ENCODE measurements around the gene RHOA.
"Not testable (repeated sequence)": the region's sequence is repeated elsewhere in the genome, so short reads cannot be mapped to it uniquely, and the experiment has no call there.

RHOA gene

GRCh38 chr3:49351521-49352011 is 60.2 kb downstream of the RHOA start:
- no peak overlapping the region for H2AK5ac ChIP-seq (ENCODE audit: low read length)
- no peak overlapping the region for H2BK5ac ChIP-seq (ENCODE audit: low read depth, low read length, poor library complexity)
- H3K23ac ChIP-seq (ENCODE audit: low read length), result no peak overlapping the region

GRCh38 chr3:49349348-49350114 is 62.2 kb downstream of the RHOA start:
- Histone ChIP-seq H3K14ac (ENCODE audit: low read length) (no peak overlapping the region), H3K27ac (ENCODE audit: low read depth, low read length) (no peak overlapping the region), H4K8ac (ENCODE audit: low read depth, low read length) (no peak overlapping the region), H4K91ac (ENCODE audit: low read depth, low read length) (no peak overlapping the region), H3K4me3 (ENCODE audit: low read depth, low read length) (no peak overlapping the region), H3K4me1 (ENCODE audit: control insufficient read depth in 1 of 2, insufficient read depth in 2 of 2, low read length in 2 of 2) (peaks cover 0 to 4% of the 10 kb centered on the region in 2 experiments), H3K4me2 (ENCODE audit: low read length) (no peak overlapping the region), H2BK5ac (ENCODE audit: low read depth, low read length, poor library complexity) (no peak overlapping the region), H2AK5ac (ENCODE audit: low read length) (no peak overlapping the region), H3K9me3 (ENCODE audit: insufficient read depth, low read depth, low read length) (no peaks in the 10 kb centered on the region), H4K12ac (ENCODE audit: low read depth, low read length) (no peak overlapping the region), H2BK12ac (ENCODE audit: low read length) (no peak overlapping the region), H3K23ac (ENCODE audit: low read length) (peak overlapping the region; percentile 43), H3K27me3 (ENCODE audit: insufficient read depth, low read length) (no peaks in the 10 kb centered on the region), H3K18ac (ENCODE audit: low read length) (no peak overlapping the region), H3K79me2 (ENCODE audit: control insufficient read depth, insufficient read depth, low read length, poor library complexity) (no peaks in the 10 kb centered on the region), H2AFZ (ENCODE audit: insufficient read depth, low read length, poor library complexity) (no peak overlapping the region), H3K9ac (ENCODE audit: low read length) (no peak overlapping the region), H3K79me1 (ENCODE audit: low read length) (no peaks in the 10 kb centered on the region), H3K36me3 (ENCODE audit: control insufficient read depth in 1 of 2, insufficient read depth in 2 of 2, low read length in 2 of 2) (no peaks in the 10 kb centered on the region), H2BK120ac (ENCODE audit: insufficient read depth, low read length, poor library complexity) (no peak overlapping the region), H3K4ac (ENCODE audit: low read depth, low read length) (no peak overlapping the region)
- DNase-seq, result no peak
- WGBS (ENCODE audit: extremely low coverage, insufficient coverage, insufficient read length), result no CpG with 5 or more reads among the region's 3 CpGs

More at GRCh38 chr3:49351521-49352011, 60.2 kb downstream of the RHOA start:
- Histone ChIP-seq H3K4me2 (ENCODE audit: low read length) (no peak overlapping the region), H3K36me3 (ENCODE audit: control insufficient read depth in 1 of 2, insufficient read depth in 2 of 2, low read length in 2 of 2) (peaks cover 8% of the 10 kb centered on the region in 2 experiments), H3K9me3 (ENCODE audit: insufficient read depth, low read depth, low read length) (peaks cover 2% of the 10 kb centered on the region), H3K14ac (ENCODE audit: low read length) (no peak overlapping the region), H3K18ac (ENCODE audit: low read length) (no peak overlapping the region), H4K12ac (ENCODE audit: low read depth, low read length) (no peak overlapping the region), H2AFZ (ENCODE audit: insufficient read depth, low read length, poor library complexity) (no peak overlapping the region), H3K27ac (ENCODE audit: low read depth, low read length) (no peak overlapping the region), H3K79me2 (ENCODE audit: control insufficient read depth, insufficient read depth, low read length, poor library complexity) (no peaks in the 10 kb centered on the region), H3K79me1 (ENCODE audit: low read length) (no peaks in the 10 kb centered on the region), H2BK120ac (ENCODE audit: insufficient read depth, low read length, poor library complexity) (no peak overlapping the region), H4K8ac (ENCODE audit: low read depth, low read length) (no peak overlapping the region), H3K4me1 (ENCODE audit: control insufficient read depth in 1 of 2, insufficient read depth in 2 of 2, low read length in 2 of 2) (peaks cover 0 to 4% of the 10 kb centered on the region in 2 experiments), H4K91ac (ENCODE audit: low read depth, low read length) (no peak overlapping the region), H3K9ac (ENCODE audit: low read length) (no peak overlapping the region), H3K4me3 (ENCODE audit: low read depth, low read length) (no peak overlapping the region), H3K4ac (ENCODE audit: low read depth, low read length) (no peak overlapping the region), H3K27me3 (ENCODE audit: insufficient read depth, low read length) (no peaks in the 10 kb centered on the region), H2BK12ac (ENCODE audit: low read length) (no peak overlapping the region)
- no CpG with 5 or more reads among the region's 1 CpG for WGBS (ENCODE audit: extremely low coverage, insufficient coverage, insufficient read length)
- peak in 1 of 2 donors; percentile 39 for DNase-seq

- H3K4me1 ChIP-seq (ENCODE audit: control insufficient read depth in 1 of 2, insufficient read depth in 2 of 2, low read length in 2 of 2); H3K79me1 ChIP-seq (ENCODE audit: low read length); DNase-seq; H3K18ac ChIP-seq (ENCODE audit: low read length); H3K79me2 ChIP-seq (ENCODE audit: control insufficient read depth, insufficient read depth, low read length, poor library complexity); H2AK5ac ChIP-seq (ENCODE audit: low read length); H3K9me3 ChIP-seq (ENCODE audit: insufficient read depth, low read depth, low read length); H3K36me3 ChIP-seq (ENCODE audit: control insufficient read depth in 1 of 2, insufficient read depth in 2 of 2, low read length in 2 of 2); H4K8ac ChIP-seq (ENCODE audit: low read depth, low read length); H2BK120ac ChIP-seq (ENCODE audit: insufficient read depth, low read length, poor library complexity); H2AFZ ChIP-seq (ENCODE audit: insufficient read depth, low read length, poor library complexity); H3K27ac ChIP-seq (ENCODE audit: low read depth, low read length); H3K4me3 ChIP-seq (ENCODE audit: low read depth, low read length); H4K91ac ChIP-seq (ENCODE audit: low read depth, low read length); H3K4ac ChIP-seq (ENCODE audit: low read depth, low read length); H3K27me3 ChIP-seq (ENCODE audit: insufficient read depth, low read length); H4K12ac ChIP-seq (ENCODE audit: low read depth, low read length); H3K4me2 ChIP-seq (ENCODE audit: low read length); H2BK12ac ChIP-seq (ENCODE audit: low read length); H3K23ac ChIP-seq (ENCODE audit: low read length); H3K9ac ChIP-seq (ENCODE audit: low read length); H2BK5ac ChIP-seq (ENCODE audit: low read depth, low read length, poor library complexity); H3K14ac ChIP-seq (ENCODE audit: low read length): not testable (repeated sequence)
- WGBS (ENCODE audit: extremely low coverage, insufficient coverage, insufficient read length), result no CpG with 5 or more reads among the region's 12 CpGs
These were observed 63.4 kb downstream of the RHOA start for GRCh38 chr3:49348361-49348760.

GRCh38 chr3:49346797-49347251 is 65.0 kb downstream of the RHOA start:
- Histone ChIP-seq H2AK5ac (ENCODE audit: low read length) (no peak overlapping the region), H3K79me2 (ENCODE audit: control insufficient read depth, insufficient read depth, low read length, poor library complexity) (no peaks in the 10 kb centered on the region), H3K9ac (ENCODE audit: low read length) (no peak overlapping the region), H3K4ac (ENCODE audit: low read depth, low read length) (no peak overlapping the region), H3K36me3 (ENCODE audit: control insufficient read depth in 1 of 2, insufficient read depth in 2 of 2, low read length in 2 of 2) (no peaks in the 10 kb centered on the region), H4K8ac (ENCODE audit: low read depth, low read length) (no peak overlapping the region), H3K4me1 (ENCODE audit: control insufficient read depth in 1 of 2, insufficient read depth in 2 of 2, low read length in 2 of 2) (peaks cover 0 to 2% of the 10 kb centered on the region in 2 experiments), H3K4me2 (ENCODE audit: low read length) (no peak overlapping the region), H4K12ac (ENCODE audit: low read depth, low read length) (no peak overlapping the region), H2BK12ac (ENCODE audit: low read length) (no peak overlapping the region), H3K79me1 (ENCODE audit: low read length) (no peaks in the 10 kb centered on the region), H3K23ac (ENCODE audit: low read length) (no peak overlapping the region), H4K91ac (ENCODE audit: low read depth, low read length) (no peak overlapping the region), H2BK5ac (ENCODE audit: low read depth, low read length, poor library complexity) (no peak overlapping the region), H3K14ac (ENCODE audit: low read length) (no peak overlapping the region), H3K27ac (ENCODE audit: low read depth, low read length) (no peak overlapping the region), H3K27me3 (ENCODE audit: insufficient read depth, low read length) (no peaks in the 10 kb centered on the region), H2BK120ac (ENCODE audit: insufficient read depth, low read length, poor library complexity) (no peak overlapping the region), H2AFZ (ENCODE audit: insufficient read depth, low read length, poor library complexity) (no peak overlapping the region), H3K18ac (ENCODE audit: low read length) (no peak overlapping the region), H3K4me3 (ENCODE audit: low read depth, low read length) (no peak overlapping the region), H3K9me3 (ENCODE audit: insufficient read depth, low read depth, low read length) (no peaks in the 10 kb centered on the region)
- whole genome bisulfite sequencing (ENCODE audit: extremely low coverage, insufficient coverage, insufficient read length), result no CpG with 5 or more reads among the region's 6 CpGs
- DNase-seq, result no peak
